Mucosa of descending colon (tissue), 3 donors: ENCODE data around the gene GRAMD1C. TPM values are rescaled to one million over a fixed set of nuclear protein-coding genes. Genes with fewer than 3 reads are reported as not detected.
"Not testable (repeated sequence)": the region's sequence is repeated elsewhere in the genome, so short reads cannot be mapped to it uniquely, and the experiment has no call there.

Source experiments
- ATAC-seq: fragments of 200-7000 bp; cut with Tn5 transposase; one replicate; pipeline ENCODE4 v1.9.1; 2020; ENCODE audit warnings: mild to moderate bottlenecking, moderate library complexity
- DNase-seq, 3 donors: peaks; one replicate each; pipeline ENCODE4 v3.0.0-alpha.2; 2020
- H3K36me3 ChIP-seq: fragments of 200-600 bp; one replicate; pipeline ENCODE4 v1.8.0; 2021; ENCODE audit warnings: low read depth, mild to moderate bottlenecking
- H3K4me1 ChIP-seq: fragments of 200-600 bp; one replicate; pipeline ENCODE4 v1.8.0; 2021; ENCODE audit warnings: low read depth, mild to moderate bottlenecking
- H3K4me3 ChIP-seq: fragments of 200-600 bp; one replicate; pipeline ENCODE4 v1.8.0; 2021; ENCODE audit warnings: mild to moderate bottlenecking
- H3K9me3 ChIP-seq: fragments of 200-600 bp; one replicate; pipeline ENCODE4 v1.8.0; 2021; ENCODE audit warnings: mild to moderate bottlenecking
- intact Hi-C, 2 donors: fragments of 100-400 bp; cut with DNase I in 1 of 2; cut with micrococcal nuclease in 1 of 2; formaldehyde crosslinking; loops; one replicate each; pipeline versions ENCODE4 v1.11.0 to v1.11.1; 2022; cut with DNase I, micrococcal nuclease
- total RNA-seq, 3 donors: library from RNA; stranded (reverse); fragmentation: NEBNext Ultra II Directional in 2 of 3; extraction: Animal tissue kit (Norgen Biotek cat#: 25700) in 2 of 3; gene quantifications; one replicate each; pipeline versions ENCODE4 v1.2.1 to v1.2.4, GENCODE V29; 2021 to 2023
- TF ChIP-seq, protein P1 (sequence below): fragments of 200-600 bp; IDR thresholded peaks from one replicate; pipeline ENCODE4 v1.8.0; 2022; ENCODE audit warnings: antibody characterized with exemption, mild to moderate bottlenecking
- donor health status: DM: no; HTN: no; CAD: no; lungs with moderate emphysema.
- donor health status: DM: no; HTN: no; CAD: no.
- donor health status: DM: no; HTN: yes; CAD: no.

Gene GRAMD1C
- total RNA-seq, 3 donors from 2014 or later, result 5.7 to 19.5 (median 8.6) TPM

DNA sequence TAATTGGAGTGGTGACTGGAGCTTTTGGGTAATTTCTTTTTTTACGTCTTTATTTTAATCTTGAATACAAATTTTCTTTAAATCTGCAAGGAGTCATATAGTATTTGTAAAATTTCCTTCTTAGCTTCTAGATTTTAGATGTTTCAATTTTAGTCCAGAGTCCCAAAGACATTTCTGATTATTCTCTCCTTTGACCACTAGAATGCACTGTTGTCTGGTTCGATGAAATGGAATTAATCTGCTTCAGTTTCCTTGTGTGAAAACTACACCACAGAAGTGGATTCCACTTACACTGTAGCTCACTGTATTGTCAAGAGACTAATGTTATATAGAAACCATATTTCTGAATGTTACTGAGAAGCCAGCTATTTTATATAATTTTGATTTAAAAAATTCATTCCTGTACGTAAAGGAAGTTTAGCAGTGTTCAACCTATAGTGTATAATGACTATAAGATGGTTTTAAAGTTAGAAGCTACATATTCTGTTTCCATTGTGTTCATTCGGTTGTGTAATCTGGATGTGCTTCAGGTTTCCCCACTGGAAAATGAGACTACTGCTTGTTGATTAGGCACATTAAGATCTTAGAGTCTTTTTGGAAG is 6.1 kb downstream of the GRAMD1C start:
- ATAC-seq (peak; percentile 74), DNase-seq (no peak)
- H3K4me1 ChIP-seq, result peaks cover 8% of the 10 kb centered on the region
- no peaks in the 10 kb centered on the region for H3K9me3 ChIP-seq
- TF ChIP-seq, protein P1, sequence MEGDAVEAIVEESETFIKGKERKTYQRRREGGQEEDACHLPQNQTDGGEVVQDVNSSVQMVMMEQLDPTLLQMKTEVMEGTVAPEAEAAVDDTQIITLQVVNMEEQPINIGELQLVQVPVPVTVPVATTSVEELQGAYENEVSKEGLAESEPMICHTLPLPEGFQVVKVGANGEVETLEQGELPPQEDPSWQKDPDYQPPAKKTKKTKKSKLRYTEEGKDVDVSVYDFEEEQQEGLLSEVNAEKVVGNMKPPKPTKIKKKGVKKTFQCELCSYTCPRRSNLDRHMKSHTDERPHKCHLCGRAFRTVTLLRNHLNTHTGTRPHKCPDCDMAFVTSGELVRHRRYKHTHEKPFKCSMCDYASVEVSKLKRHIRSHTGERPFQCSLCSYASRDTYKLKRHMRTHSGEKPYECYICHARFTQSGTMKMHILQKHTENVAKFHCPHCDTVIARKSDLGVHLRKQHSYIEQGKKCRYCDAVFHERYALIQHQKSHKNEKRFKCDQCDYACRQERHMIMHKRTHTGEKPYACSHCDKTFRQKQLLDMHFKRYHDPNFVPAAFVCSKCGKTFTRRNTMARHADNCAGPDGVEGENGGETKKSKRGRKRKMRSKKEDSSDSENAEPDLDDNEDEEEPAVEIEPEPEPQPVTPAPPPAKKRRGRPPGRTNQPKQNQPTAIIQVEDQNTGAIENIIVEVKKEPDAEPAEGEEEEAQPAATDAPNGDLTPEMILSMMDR, result peak; percentile 16
- no peak overlapping the region for H3K4me3 ChIP-seq
- intact Hi-C loops, result loop anchor here in 1 of 2 donors (5.0 kb wide), 1 partner anchor 68 kb away; no protein-coding TSS in a partner anchor
- no peaks in the 10 kb centered on the region for H3K36me3 ChIP-seq

DNA sequence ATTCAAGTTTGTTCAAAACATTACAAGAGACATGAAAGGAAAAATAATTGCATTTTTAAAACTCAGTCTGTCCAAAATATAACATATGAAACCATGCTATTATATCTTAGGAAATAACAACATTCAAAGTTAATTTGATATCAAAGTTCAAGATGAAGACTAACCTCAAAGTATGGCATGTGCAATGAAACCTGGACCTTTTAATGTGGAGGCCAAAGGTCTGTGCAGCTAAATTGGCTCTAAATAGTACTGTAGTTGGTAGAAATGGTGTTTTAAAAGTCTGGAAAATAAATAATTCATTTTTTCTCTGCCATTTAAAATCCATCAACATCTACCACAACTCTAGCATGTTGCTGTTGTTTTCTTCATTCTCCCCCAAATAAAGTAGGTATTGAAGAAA is 8.7 kb downstream of the GRAMD1C start:
- Histone ChIP-seq H3K4me3 (no peak overlapping the region), H3K36me3 (no peaks in the 10 kb centered on the region), H3K9me3 (no peaks in the 10 kb centered on the region), H3K4me1 (peaks cover 8% of the 10 kb centered on the region)
- TF ChIP-seq, protein P1, result no peak
- ATAC-seq (peak; percentile 83), DNase-seq (peak in 1 of 3 donors; percentile 30)
- intact Hi-C loops, result no loop called here

DNA sequence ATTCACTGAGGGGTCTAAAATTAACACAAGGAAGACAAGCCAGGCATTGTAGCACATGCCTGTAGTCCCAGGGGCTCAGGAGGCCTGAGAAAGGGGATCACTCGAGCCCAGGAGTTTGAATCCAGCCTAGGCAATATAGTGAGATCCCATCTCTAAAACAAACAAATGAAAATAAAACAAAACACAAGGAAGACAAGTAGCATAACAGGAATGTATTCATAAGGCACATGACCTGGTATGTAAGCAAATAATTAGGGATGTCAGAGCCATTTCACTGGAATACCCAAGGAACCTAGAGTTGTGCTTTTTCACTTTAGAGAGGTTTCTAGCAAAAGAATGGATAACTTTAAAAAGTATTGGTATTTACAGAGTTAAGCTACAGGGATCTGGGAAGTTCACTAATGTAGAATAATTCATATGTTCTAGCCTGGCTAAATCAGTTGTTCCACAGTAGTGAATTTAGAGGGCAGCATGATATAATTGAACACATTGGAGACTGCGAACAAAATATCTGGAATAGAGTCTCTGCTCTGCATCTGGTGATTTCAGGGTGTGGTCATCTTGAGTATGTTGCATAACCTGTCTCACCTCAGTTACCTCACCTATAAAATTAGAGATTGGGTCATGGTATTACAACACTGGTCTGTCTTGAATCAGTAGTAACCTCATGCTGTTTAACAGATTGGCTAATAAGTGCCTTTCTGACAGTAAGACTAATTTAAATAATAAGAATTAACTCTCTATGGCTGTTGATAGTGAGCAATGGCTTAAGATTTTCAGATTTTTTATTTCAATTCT is 9.3 kb downstream of the GRAMD1C start:
- H3K36me3 ChIP-seq, result no peaks in the 10 kb centered on the region
- DNase-seq (peak in 1 of 3 donors; percentile 28), ATAC-seq (peak; percentile 95)
- TF ChIP-seq, protein P1, result no peak
- H3K9me3 ChIP-seq, result no peaks in the 10 kb centered on the region
- H3K4me1 ChIP-seq, result peaks cover 8% of the 10 kb centered on the region
- intact Hi-C loops, result no loop called here
- H3K4me3 ChIP-seq, result no peak overlapping the region

DNA sequence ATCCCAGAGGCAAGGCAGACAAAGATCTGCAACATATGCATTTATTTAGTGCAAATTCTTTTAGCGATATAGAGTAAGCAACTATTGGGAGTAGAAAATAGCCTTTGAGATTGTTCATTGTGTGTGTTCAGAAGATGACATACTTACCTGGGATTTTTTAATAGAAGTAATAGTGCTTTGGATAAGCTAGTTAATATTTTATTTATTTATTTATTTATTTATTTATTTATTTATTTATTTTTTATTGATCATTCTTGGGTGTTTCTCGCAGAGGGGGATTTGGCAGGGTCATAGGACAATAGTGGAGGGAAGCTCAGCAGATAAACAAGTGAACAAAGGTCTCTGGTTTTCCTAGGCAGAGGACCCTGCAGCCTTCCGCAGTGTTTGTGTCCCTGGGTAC is 10.5 kb downstream of the GRAMD1C start:
- H3K4me1 ChIP-seq, intact Hi-C loops, H3K9me3 ChIP-seq, DNase-seq, ATAC-seq, H3K4me3 ChIP-seq, H3K36me3 ChIP-seq: not testable (repeated sequence)

DNA sequence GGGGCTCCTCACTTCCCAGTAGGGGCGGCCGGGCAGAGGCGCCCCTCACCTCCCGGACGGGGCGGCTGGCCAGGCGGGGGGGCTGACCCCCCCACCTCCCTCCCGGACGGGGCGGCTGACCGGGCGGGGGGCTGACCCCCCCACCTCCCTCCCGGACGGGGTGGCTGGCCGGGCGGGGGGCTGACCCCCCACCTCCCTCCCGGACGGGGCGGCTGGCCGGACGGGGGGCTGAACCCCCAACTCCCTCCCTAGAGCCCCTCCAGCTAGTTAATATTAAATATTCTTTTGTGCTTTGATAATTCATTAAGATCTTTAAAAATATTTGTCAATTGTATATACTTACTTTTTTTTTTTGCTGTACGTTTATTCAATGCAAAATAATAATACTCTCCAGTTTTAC is 11.3 kb downstream of the GRAMD1C start:
- H3K36me3 ChIP-seq, H3K9me3 ChIP-seq, ATAC-seq, intact Hi-C loops, H3K4me1 ChIP-seq, H3K4me3 ChIP-seq, DNase-seq: not testable (repeated sequence)

DNA sequence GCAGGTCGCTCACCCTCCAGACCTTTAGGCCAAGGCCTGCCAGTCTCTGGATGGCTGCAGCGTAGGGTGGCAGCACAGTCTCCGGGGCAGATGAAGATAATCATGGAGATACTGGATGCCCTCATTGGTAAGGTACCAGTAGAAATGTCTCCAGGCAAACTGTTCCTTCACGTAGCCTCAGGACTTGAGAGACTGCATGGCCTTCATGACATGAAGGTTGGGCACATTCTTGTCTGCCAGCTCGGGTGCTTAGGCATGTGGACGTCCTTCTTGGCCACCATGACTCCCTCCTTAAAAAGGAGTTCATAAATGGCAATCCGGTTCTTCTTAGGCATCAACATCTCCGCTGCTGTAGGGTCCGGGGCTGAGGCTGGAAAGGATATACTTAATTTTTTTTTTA is 11.8 kb downstream of the GRAMD1C start:
- H3K9me3 ChIP-seq, H3K4me1 ChIP-seq, H3K36me3 ChIP-seq, ATAC-seq, intact Hi-C loops, DNase-seq, H3K4me3 ChIP-seq: not testable (repeated sequence)

DNA sequence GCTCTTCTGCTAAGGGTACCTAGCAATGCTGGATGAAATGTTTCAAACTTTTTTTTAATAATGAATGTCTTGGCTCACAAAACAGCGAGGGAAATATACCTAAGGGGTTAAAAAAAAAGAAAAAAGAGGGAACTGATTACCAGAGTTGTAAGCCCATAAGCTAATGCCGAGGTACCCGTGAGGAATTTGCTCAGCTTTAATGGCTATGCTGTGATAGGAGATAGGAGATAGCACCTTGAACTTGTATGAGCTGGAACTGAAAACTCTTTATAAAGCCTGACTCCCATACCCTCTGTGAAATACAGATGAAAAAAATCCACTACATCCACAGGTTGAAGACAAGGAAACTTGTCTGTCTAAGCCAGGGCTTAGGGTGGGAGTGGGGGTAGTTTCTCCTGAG is 13.9 kb downstream of the GRAMD1C start:
- Histone ChIP-seq H3K9me3 (no peaks in the 10 kb centered on the region), H3K36me3 (no peaks in the 10 kb centered on the region), H3K4me3 (no peak overlapping the region), H3K4me1 (peaks cover 3% of the 10 kb centered on the region)
- intact Hi-C loops, result no loop called here
- ATAC-seq (no peak), DNase-seq (no peak)
- TF ChIP-seq, protein P1, result no peak
